HuH-7.5 (cell line): ENCODE results near the gene RBBP5.

Experiments used
- DNase-seq: peaks from one replicate; pipeline ENCODE4 v3.0.0; 2011; ENCODE audit warnings: low spot score

Gene RBBP5

GRCh38 chr1:205074084-205074483 lies 47.7 kb downstream of the RBBP5 start:
- DNase-seq, result no peak

- no peak for DNase-seq
These were observed 48.3 kb downstream of the RBBP5 start for GRCh38 chr1:205073511-205073910.

- no peak for DNase-seq
These were observed 48.9 kb downstream of the RBBP5 start for GRCh38 chr1:205072881-205073280.

GRCh38 chr1:205072286-205072685 lies 49.5 kb downstream of the RBBP5 start:
- no peak for DNase-seq

GRCh38 chr1:205071801-205072200 lies 50.0 kb downstream of the RBBP5 start:
- DNase-seq, result no peak

GRCh38 chr1:205071028-205071409 lies 50.8 kb downstream of the RBBP5 start:
- DNase-seq, result no peak

- no peak for DNase-seq
These were observed 52.2 kb downstream of the RBBP5 start for GRCh38 chr1:205069371-205070125.

- DNase-seq, result no peak
These were observed 53.2 kb downstream of the RBBP5 start for GRCh38 chr1:205068457-205069040.

- DNase-seq, result no peak
These were observed 53.8 kb downstream of the RBBP5 start for GRCh38 chr1:205068001-205068400.

GRCh38 chr1:205067031-205067430 lies 54.7 kb downstream of the RBBP5 start:
- no peak for DNase-seq

- no peak for DNase-seq
These were observed 55.5 kb downstream of the RBBP5 start for GRCh38 chr1:205066141-205066818.

- no peak for DNase-seq
These were observed 56.1 kb downstream of the RBBP5 start for GRCh38 chr1:205065666-205066065.

- DNase-seq, result no peak
These were observed 56.9 kb downstream of the RBBP5 start for GRCh38 chr1:205064741-205065316.

GRCh38 chr1:205064301-205064700 lies 57.5 kb downstream of the RBBP5 start:
- DNase-seq, result no peak

GRCh38 chr1:205062895-205063294 lies 58.9 kb downstream of the RBBP5 start:
- DNase-seq, result no peak

GRCh38 chr1:205062319-205062718 lies 59.5 kb downstream of the RBBP5 start:
- DNase-seq, result no peak

GRCh38 chr1:205061665-205062069 lies 60.1 kb downstream of the RBBP5 start:
- DNase-seq, result peak; percentile 76

GRCh38 chr1:205061227-205061626 lies 60.6 kb downstream of the RBBP5 start:
- DNase-seq, result no peak

GRCh38 chr1:205060746-205061145 lies 61.0 kb downstream of the RBBP5 start:
- no peak for DNase-seq

- DNase-seq, result no peak
These were observed 62.1 kb downstream of the RBBP5 start for GRCh38 chr1:205059660-205060059.

- DNase-seq, result no peak
These were observed 62.9 kb downstream of the RBBP5 start for GRCh38 chr1:205058853-205059252.

- no peak for DNase-seq
These were observed 63.8 kb downstream of the RBBP5 start for GRCh38 chr1:205057808-205058575.
